GM18517 (cell line): ENCODE data around the gene NR4A1.
A peak's percentile ranks its signal among the peaks of the same experiment; 100 is the strongest.

Experiments used
- ATAC-seq: cut with Tn5 transposase; IDR thresholded peaks from one replicate; pipeline ENCODE4 v1.9.1; 2021; ENCODE audit warnings: mild to moderate bottlenecking, moderate library complexity; ENCODE audit not compliant: unreplicated experiment

The NR4A1 gene

DNA sequence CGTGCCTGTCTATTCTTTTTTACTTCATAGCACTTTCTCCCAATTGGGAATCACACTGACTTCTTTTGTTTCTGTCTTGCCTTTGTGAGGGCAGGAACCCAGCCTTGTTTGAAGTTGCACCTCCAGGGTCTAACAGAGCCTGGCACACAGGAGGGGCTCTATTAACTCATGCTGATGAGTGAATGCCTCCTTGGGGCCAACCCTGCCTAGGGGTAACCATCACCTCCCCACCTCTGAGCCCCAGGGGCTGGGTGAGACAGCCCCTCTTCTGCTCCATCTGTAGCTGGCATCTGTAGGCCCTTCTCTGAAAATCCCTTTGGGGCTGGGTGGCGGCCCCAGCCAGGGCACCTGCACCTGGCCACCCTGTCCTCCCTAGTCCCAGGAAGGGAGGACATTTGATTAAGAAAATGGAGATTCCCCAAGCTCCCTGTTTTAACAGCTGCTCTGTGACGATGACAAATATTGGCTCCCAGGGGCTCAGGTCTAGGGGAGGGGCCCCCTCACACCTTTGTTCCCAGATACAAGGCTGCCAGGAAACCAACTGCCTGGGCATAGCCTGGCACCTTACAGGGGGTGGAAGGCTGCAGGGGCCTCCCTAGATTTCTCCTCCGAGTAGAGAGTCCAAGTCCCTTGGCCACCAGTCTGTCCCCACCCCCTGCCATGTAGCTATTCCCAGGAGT lies 32.7 kb upstream of the NR4A1 start:
- no peak for ATAC-seq

- no peak for ATAC-seq
Observed at GRCh38 chr12:52019113-52019770, 32.0 kb upstream of the NR4A1 start.

- no peak for ATAC-seq
Observed at GRCh38 chr12:52020539-52021336, 30.5 kb upstream of the NR4A1 start.

GRCh38 chr12:52022841-52023181 lies 28.4 kb upstream of the NR4A1 start:
- no peak for ATAC-seq

GRCh38 chr12:52023182-52023975 lies 27.9 kb upstream of the NR4A1 start:
- ATAC-seq: no peak

DNA sequence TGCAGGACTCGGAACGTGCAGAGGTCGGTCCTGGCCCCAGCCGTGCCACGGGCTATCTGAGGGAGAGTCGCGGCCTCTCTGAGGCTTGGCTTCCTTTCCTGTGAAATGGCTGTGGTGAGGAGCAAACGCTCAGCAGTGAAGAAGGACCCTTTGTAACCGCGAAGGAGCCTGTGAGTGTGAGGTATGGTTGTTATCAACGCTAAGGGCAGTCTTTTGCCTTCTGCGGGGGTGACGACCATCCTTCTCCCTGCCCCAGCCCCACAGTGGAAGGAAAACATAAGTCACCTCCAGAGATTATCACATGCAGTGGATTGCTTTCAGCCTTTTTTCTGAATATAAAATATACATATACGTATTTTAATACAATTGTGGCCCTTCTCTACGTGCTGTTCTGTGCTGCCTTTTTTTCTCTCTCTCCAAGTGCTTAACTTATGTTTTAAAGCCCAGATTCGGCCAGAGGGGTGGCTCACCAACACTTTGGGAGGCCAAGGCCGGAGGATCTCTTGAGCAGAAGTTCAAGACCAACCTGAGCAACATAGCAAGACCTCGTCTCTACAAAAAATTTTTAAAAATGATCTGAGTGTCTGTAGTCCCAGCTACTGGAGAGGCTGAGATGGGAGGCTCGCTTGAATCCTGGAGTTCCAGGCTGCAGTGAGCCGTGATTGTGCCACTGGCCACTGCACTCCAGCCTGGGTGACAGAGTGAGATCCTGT lies 27.1 kb upstream of the NR4A1 start:
- no peak for ATAC-seq

GRCh38 chr12:52024845-52025230 lies 26.4 kb upstream of the NR4A1 start:
- ATAC-seq: no peak

DNA sequence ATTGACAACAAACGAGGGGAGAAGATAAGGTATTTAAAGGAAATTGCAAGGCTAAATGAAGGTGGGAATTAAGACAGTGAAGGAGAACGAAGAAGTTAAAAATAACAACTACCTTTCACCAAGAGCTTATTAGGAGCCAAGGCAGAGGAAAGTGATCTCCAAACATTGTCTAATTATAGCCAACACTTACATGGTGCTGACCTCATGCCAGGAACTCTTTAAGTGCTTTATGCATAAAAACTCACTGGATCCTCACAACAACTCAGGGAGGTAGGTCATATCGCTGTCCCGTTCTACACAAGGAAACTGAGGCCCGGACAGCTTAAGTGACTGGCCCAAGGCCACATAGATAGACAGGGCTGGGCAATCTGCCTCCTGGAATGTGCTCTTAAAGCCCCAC lies 25.0 kb upstream of the NR4A1 start:
- no peak for ATAC-seq

- no peak for ATAC-seq
Observed at GRCh38 chr12:52027085-52027843, 24.0 kb upstream of the NR4A1 start.

DNA sequence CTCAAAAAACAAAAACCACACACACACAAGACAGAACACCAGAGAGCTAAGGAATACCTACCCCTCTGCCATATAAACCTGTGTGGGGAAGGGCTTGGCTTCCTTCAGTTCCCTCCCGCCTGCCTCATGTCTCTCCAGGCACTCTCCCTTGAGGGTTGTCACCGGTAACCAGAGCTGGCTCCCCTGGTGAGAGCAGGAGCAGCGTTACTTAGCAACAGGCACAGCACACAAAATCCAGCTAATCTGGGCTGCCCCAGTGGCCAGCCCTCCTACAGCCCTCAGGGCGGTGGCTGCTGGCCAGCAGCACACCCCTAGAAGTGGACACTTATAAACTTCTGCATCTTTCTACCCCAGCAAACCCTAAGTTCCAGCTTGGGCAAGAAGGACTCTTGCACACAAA lies 21.6 kb upstream of the NR4A1 start:
- ATAC-seq: no peak

DNA sequence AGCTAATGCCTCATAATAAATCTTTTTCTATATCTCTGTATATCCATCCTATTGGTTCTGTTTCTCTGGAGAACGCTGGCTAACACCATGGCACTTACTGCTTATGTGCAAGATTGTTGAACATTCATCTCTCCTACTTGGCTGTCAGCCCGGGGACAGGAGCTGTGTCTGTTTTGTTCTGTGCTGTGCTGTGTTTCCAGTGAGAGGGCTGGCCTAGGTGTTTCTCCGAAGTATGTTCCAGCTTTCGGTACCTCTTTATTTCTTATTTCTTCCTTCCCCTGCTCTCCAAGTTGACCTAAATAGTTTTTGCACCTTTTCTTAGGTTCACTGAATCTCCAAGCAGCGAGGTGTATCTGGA lies 18.8 kb upstream of the NR4A1 start:
- ATAC-seq: no peak

DNA sequence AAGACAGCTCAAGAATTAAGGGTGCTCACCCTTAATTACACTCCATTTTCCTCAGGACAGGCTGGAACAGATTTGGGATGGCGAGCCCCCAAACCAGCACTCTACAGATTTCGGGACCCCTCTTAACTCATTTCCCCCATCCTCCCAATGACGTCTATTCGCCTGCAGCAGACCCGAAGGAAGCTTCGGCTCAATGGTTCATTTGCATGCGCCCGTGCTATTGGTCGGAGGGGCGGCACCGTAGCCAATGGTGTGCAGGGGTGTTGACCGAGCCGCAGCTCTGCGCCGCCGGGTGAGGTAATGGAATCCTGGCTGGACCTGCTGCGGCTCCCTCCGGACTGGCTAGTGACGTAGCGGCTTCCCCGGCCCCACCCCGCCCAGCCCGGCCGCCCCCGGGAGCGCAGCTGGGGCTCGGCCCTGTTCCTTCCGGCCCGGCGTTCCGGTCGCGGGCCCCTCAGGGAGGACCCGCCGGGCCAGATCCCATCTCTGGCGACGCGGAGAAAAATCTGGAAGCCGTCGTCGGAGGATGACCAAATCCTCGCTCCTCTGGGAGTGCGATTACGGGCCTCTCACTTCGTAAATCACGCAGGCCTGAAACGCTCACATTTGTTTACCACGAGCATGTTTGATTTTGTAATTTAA lies 18.3 kb upstream of the NR4A1 start:
- peak; percentile 91 for ATAC-seq

- ATAC-seq: no peak
Observed at GRCh38 chr12:52033446-52034140, 17.6 kb upstream of the NR4A1 start.

- no peak for ATAC-seq
Observed at GRCh38 chr12:52035190-52035589, 16.1 kb upstream of the NR4A1 start.

DNA sequence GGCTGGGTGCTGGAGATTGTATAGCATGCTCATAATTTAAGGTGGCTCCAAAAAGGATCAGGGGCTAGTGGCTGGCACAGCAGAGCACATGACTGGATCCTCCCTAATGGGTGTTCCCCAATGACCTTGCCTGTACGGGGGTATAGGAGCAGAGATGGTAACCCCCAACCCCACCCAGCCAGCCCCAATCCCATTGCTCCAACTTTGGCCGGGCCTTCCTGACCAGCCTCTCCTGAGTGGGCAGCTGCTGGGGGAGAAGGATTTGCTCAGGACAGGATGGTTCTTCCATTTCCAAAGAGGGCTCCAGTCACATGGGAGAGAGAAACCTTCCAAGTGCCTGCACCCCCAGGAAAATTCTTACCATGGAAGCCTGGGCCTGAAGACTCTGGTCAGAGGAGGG lies 15.3 kb upstream of the NR4A1 start:
- ATAC-seq: no peak

GRCh38 chr12:52036587-52037171 lies 14.6 kb upstream of the NR4A1 start:
- ATAC-seq: no peak

DNA sequence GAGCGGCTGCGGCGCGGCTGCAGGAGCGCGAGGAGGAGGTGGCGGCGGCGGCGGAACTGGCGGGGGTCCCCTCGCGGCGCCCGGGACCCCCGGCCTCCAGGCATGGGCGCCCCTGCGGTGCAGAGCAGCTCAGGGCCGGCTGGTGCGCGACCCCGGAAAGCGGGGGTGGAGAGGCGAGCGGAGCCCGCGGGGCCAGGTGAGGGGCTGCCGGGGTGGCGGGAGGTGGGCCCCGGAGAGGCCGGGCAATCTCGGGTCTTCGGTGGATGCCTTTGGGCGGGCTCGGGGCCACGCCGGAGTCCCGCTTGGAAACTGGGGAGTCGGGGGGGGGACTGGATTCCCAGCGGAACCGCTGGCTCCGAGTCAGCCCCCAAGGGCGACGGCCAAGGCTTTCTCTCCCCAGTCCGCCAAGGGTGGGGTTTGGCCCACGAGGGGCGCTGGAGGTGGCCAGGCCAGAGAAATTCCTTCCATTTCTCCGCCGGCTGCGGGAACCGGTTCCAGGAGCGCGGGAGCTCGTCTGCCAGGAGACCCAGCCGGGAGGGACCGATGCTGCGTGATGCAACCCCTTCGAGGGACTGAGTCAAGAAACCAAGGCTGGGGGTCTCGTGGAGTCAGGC lies 13.9 kb upstream of the NR4A1 start:
- no peak for ATAC-seq

- ATAC-seq: no peak
Observed at GRCh38 chr12:52038447-52038846, 12.8 kb upstream of the NR4A1 start.
